ENCODE data around the gene MAN1A1. TPM values are rescaled to one million over a fixed set of nuclear protein-coding genes. Genes with fewer than 3 reads are reported as not detected.

The MAN1A1 gene
- total and polyA plus RNA-seq, 2 of the 8 experiments (the other 6 are each of a cell fraction or from before 2014, with no cell fraction given) = 1.8 to 5.4 TPM

DNA sequence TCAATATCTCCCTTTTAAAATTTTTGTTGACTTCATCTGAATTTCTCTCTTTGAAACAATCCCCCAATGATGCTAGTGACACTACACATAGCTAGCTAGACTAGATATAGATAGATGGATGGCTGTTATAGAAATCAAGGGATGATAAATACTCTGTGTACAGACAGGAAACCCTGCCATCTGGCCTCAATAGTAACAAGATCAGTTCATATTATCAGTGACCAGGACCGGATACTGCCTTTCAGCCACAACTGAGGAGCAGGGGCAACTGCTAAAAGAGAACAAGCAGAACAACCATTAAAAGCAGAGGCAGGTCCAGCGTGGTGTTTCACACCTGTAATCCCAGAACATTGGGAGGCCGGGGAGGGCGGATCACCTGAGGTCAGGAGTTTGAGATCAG is 152.8 kb downstream of the MAN1A1 start:
- Histone ChIP-seq H3K4ac (replicated peaks; ENCODE audit: insufficient read length, low read depth, low read length) (no peak overlapping the region), H2BK20ac (ENCODE audit: low read length) (no peak overlapping the region), H3K27me3 (replicated peaks in 1 of 4; ENCODE audit: control insufficient read depth in 3 of 4, extremely low read depth in 1 of 4, insufficient read depth in 3 of 4, low read length in 3 of 4) (no peaks in the 10 kb centered on the region), H2BK15ac (ENCODE audit: low read length) (no peak overlapping the region), H3K9ac (replicated peaks in 1 of 4; ENCODE audit: extremely low read depth in 1 of 4, low read depth in 3 of 4, low read length in 3 of 4) (no peak overlapping the region), H2AK5ac (ENCODE audit: low read depth, low read length) (no peak overlapping the region), H3K23ac (ENCODE audit: insufficient read length) (no peak overlapping the region), H3K14ac (ENCODE audit: insufficient read length) (no peak overlapping the region), H3K27ac (ENCODE audit: low read depth, low read length) (no peak overlapping the region; the same call in 1 of the 2 replicates), H3K9me3 (ENCODE audit: insufficient read depth in 2 of 2, low read depth in 1 of 2, low read length in 1 of 2) (no peaks in the 10 kb centered on the region), H3K36me3 (ENCODE audit: control insufficient read depth in 2 of 4, insufficient read depth in 4 of 4, low read length in 3 of 4) (no peaks in the 10 kb centered on the region), H3K4me2 (ENCODE audit: insufficient read depth in 1 of 2, low read depth in 2 of 2, low read length in 2 of 2) (no peak overlapping the region), H2BK5ac (ENCODE audit: low read depth, low read length) (no peak overlapping the region), H2AFZ (ENCODE audit: low read length) (no peak overlapping the region), H2BK12ac (ENCODE audit: low read depth, low read length) (no peak overlapping the region), H3K18ac (ENCODE audit: extremely low read depth, low read length) (no peak overlapping the region), H4K5ac (ENCODE audit: insufficient read length, low read depth, low read length) (no peak overlapping the region), H4K8ac (ENCODE audit: extremely low read depth, insufficient read depth, low read length) (no peak overlapping the region), H3K79me1 (ENCODE audit: low read depth, low read length) (no peaks in the 10 kb centered on the region), H3K79me2 (ENCODE audit: control insufficient read depth in 1 of 2, insufficient read depth in 2 of 2, low read length in 2 of 2) (no peaks in the 10 kb centered on the region), H4K20me1 (replicated peaks in 1 of 2; ENCODE audit: control insufficient read depth in 1 of 2, insufficient read depth in 2 of 2, low read length in 2 of 2) (no peaks in the 10 kb centered on the region), H2BK120ac (replicated peaks; ENCODE audit: low read depth, low read length) (no peak overlapping the region), H3K4me3 (ENCODE audit: extremely low read depth in 1 of 4, insufficient read depth in 2 of 4, low read depth in 3 of 4, low read length in 4 of 4) (no peak overlapping the region), H3K56ac (replicated peaks; ENCODE audit: insufficient read length, low read depth, low read length) (no peak overlapping the region), H4K91ac (replicated peaks; ENCODE audit: insufficient read length, low read length) (no peak overlapping the region), H3K23me2 (ENCODE audit: low read depth, low read length) (no peaks in the 10 kb centered on the region), H3K4me1 (replicated peaks in 1 of 4; ENCODE audit: control insufficient read depth in 3 of 4, insufficient read depth in 4 of 4, low read length in 3 of 4) (no peaks in the 10 kb centered on the region)
- FAIRE-seq (no peak), DNase-seq (ENCODE audit: low read depth in 1 of 2, low spot score in 2 of 2) (no peak)
- 93% methylated on average over 4 of the region's 4 CpGs; no CpG with 5 or more reads in 1 of the 2 experiments for WGBS, 2 experiments (ENCODE audit: extremely low coverage in 1 of 2, insufficient coverage in 1 of 2, insufficient read length in 1 of 2, insufficient replicate concordance in 2 of 2, low coverage in 1 of 2, low lambda C conversion rate in 2 of 2, missing lambda C conversion rate in 1 of 2)
- ChIA-PET POLR2A (ENCODE audit: partially characterized antibody) (interaction anchor here (1.1 kb wide), 1 partner anchor 306 kb away, joined by 3 read pairs; no protein-coding TSS in a partner anchor), CTCF (ENCODE audit: partially characterized antibody) (no interaction called here)
- TF ChIP-seq JUND (IDR thresholded peaks at IDR 0.05; ENCODE audit: low read length) (no peak), E2F6 (IDR thresholded peaks at IDR 0.05) (no peak), TAF7 (optimal IDR thresholded peaks at IDR 0.05; ENCODE audit: borderline replicate concordance, low read depth, low read length) (no peak), TEAD4 (IDR thresholded peaks at IDR 0.05; ENCODE audit: low read depth, low read length) (no peak), NANOG (IDR thresholded peaks at IDR 0.05; ENCODE audit: insufficient read depth, low read depth, low read length, poor library complexity, severe bottlenecking) (no peak), SAP30 (IDR thresholded peaks at IDR 0.05; ENCODE audit: insufficient read depth, insufficient replicate concordance, low read length) (no peak), MAX (IDR thresholded peaks at IDR 0.05) (no peak), SIRT6 (IDR thresholded peaks at IDR 0.05; ENCODE audit: low read length) (no peak), CTCF (IDR thresholded peaks at IDR 0.05; ENCODE audit: control extremely low read depth in 1 of 3, insufficient read depth in 1 of 3, low read depth in 1 of 3, low read length in 3 of 3) (no peak), JUN (IDR thresholded peaks at IDR 0.05; ENCODE audit: low read depth, low read length) (no peak)
